Peyer's patch (tissue), 4 donors: ENCODE results near the gene CCDC71L.
"Not testable (repeated sequence)": the region's sequence is repeated elsewhere in the genome, so short reads cannot be mapped to it uniquely, and the experiment has no call there.

Experiments used
- POLR2A ChIP-seq, 2 donors: fragments of 450-650 bp; IDR thresholded peaks; one replicate each; pipeline ENCODE4 v1.5.1; 2017; ENCODE audit warnings: antibody characterized with exemption in 2 of 2, mild to moderate bottlenecking in 2 of 2, moderate library complexity in 2 of 2
- TF ChIP-seq, protein P1 (sequence below), 6 experiments: fragments of 450-650 bp in 4 of 6; fragments of 200-600 bp in 2 of 6; sonication (generic) in 1 of 6; IDR thresholded peaks; one replicate each; pipeline ENCODE4 v1.5.1; 2017 to 2019; ENCODE audit warnings: antibody characterized with exemption in 6 of 6, mild to moderate bottlenecking in 3 of 6, moderate library complexity in 1 of 6

DNA sequence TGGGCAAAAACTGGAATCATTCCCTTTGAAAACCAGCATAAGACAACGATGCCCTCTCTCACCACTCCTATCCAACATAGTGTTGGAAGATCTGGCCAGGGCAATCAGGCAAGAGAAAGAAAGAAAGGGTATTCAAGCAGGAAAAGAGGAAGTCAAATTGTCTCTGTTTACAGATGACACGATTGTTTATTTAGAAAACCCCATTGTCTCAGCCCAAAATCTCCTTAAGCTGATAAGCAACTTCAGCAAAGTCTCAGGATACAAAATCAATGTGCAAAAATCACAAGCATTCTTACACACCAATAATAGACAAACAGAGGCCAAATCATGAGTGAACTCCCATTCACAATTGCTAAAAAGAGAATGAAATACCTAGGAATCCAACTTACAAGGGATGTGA lies 15.5 kb upstream of the CCDC71L start:
- TF ChIP-seq, protein P1, sequence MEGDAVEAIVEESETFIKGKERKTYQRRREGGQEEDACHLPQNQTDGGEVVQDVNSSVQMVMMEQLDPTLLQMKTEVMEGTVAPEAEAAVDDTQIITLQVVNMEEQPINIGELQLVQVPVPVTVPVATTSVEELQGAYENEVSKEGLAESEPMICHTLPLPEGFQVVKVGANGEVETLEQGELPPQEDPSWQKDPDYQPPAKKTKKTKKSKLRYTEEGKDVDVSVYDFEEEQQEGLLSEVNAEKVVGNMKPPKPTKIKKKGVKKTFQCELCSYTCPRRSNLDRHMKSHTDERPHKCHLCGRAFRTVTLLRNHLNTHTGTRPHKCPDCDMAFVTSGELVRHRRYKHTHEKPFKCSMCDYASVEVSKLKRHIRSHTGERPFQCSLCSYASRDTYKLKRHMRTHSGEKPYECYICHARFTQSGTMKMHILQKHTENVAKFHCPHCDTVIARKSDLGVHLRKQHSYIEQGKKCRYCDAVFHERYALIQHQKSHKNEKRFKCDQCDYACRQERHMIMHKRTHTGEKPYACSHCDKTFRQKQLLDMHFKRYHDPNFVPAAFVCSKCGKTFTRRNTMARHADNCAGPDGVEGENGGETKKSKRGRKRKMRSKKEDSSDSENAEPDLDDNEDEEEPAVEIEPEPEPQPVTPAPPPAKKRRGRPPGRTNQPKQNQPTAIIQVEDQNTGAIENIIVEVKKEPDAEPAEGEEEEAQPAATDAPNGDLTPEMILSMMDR (IDR thresholded peaks at IDR 0.05): not testable (repeated sequence)
- not testable (repeated sequence) for TF ChIP-seq POLR2A (IDR thresholded peaks at IDR 0.05)
